HG03064 (cell line): ENCODE data around the gene PLEKHM1.

ENCODE experiments used
- ATAC-seq: cut with Tn5 transposase; IDR thresholded peaks from one replicate; pipeline ENCODE4 v1.9.1; 2021; ENCODE audit warnings: low read depth; ENCODE audit not compliant: unreplicated experiment

Gene PLEKHM1

GRCh38 chr17:45429339-45430005 is 61.0 kb downstream of the PLEKHM1 start:
- no peak for ATAC-seq

GRCh38 chr17:45428931-45429338 is 61.6 kb downstream of the PLEKHM1 start:
- ATAC-seq: no peak

- no peak for ATAC-seq
These were observed 62.4 kb downstream of the PLEKHM1 start for GRCh38 chr17:45428050-45428617.

DNA sequence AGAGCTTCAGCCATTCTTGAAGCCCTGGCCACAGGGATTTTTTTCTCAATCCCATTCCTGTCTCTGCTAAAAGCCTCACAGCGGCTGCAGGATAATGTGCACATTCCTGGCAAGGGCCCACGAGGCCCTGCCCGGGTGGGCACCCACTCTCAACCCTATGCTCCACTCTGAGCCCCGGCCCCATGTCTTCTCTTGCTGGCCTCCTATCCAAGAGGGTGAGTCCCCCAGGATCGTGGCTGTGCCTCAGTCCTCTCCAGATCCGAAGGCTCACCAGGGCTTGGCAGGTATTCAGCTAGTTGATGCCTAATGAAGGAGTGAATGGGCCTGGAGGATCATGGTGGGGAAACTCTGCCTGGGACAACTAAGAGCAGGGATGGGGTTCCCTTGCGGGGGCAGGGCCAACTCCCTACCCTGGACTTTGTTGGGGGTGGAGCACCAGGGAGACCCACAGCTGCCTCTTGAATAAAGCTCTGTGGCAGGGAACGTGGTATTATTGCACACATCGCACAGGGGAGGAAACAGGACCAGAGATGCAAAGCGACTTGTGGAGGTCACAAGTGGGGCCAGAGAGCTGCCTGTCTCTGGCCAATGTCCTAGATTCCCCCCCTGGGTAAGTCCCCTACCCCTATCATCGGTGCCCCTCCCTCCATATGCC is 63.2 kb downstream of the PLEKHM1 start:
- no peak for ATAC-seq

DNA sequence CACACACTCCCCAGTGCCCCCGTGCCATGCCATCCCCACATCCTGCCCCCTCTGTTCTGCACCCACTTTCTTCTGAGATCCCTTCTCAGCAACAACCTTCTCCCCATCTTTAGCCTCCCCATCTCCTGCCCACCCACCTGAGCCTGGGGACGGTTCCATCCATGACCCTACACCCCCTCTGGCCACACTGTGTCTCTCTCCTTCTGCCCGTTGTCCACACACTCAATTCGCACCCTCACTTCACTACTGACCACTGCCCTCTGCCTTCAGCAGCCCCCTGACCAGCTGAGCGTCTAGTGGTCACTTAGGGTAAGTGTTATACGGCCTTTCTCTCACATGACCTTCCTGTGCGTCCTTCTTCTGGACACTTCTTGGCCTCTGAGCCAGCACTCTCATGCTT is 64.0 kb downstream of the PLEKHM1 start:
- ATAC-seq: no peak

DNA sequence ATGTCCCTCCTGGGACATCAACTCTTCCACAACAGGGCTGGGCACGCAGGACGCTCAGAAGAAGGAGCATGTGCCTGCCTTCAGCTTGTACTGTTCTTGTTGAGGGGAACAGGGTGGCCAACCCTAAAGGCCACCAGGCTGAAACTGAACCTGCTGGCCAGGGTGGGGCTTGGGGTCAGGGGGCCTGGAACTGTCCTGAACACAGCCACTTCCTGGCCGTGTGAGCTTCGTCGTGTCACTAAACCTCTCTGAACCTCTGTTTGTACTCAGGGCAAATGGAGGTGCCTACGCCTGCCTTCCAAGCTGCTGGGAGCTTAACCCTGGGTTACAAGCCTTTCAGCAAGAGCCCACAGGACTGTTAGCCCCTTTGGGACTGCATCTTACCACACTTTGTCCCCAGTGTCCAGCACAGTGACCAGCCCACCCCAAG is 64.5 kb downstream of the PLEKHM1 start:
- no peak for ATAC-seq

DNA sequence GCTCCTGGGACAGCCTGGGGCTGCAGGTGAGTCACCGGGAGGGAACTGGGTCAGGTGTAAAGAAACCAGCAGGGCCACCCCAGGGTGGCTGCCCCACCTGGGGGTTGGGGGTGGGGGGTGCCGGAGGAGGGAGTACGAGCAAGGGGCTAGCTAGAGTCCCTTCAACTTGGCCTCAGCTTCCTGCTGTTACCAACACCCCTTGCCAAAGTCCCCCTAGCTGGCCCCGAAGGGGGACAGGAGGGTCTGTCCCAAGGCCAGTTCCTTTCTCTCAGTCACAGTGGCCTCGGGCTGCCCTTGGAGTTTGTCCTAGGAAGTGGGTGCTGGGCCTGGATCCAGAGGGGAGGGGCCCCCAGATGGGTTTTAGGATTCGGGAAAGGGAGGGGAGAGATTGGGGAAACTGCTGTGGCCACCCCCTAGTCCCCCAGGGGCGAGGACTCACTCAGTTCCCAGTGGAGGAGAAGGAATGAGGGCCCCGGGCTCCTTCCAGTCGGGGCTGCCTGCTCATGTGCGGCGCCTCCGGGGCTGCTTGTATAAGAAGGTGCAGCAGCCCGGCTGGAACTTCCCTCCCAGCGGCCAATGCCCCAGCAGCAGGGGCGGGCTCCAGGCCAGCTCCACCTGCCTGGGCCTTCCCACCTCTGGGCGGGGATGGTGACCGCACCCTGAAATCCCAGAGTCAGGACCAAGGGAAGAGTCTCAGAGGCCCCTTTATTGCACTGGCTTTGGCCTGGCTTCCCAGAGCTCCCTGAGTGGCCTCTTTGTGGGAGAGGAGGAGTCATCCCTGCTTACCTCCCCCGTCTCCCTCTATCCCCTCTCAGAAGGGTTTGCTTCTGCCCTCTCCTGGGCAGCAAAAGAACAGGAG is 65.2 kb downstream of the PLEKHM1 start:
- no peak for ATAC-seq

- no peak for ATAC-seq
These were observed 65.8 kb downstream of the PLEKHM1 start for GRCh38 chr17:45424769-45425124.

GRCh38 chr17:45423975-45424335 is 66.6 kb downstream of the PLEKHM1 start:
- no peak for ATAC-seq

DNA sequence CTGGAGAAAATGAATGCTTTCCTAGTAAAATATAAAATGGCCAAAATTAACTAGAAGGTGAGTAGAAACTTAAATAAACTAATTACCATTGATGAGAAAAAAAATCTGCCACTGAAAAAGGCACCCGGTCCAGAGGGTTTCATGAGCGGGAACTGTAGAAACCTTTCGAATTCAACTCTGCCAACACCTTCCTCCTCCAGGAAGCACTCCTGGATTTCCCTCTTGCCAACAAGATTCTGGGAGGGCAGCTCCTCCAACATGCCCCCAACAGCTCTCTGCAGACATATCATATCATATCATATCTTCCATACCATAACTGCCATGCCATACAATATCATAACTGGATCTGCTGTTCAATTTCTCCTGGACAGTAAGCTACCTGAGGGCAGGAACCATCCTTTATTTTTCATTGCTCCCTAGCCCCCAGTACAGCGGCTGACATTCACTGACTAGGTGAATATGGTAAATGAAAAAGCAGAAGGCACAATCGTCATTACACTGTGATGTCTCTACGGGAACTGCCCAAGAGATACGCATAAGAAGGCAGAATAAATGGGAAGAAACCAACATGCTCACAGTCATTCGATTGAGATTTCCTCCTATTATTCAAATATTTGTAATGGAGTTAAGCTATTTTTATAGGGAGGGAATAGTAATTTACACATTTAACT is 67.1 kb downstream of the PLEKHM1 start:
- ATAC-seq: no peak

DNA sequence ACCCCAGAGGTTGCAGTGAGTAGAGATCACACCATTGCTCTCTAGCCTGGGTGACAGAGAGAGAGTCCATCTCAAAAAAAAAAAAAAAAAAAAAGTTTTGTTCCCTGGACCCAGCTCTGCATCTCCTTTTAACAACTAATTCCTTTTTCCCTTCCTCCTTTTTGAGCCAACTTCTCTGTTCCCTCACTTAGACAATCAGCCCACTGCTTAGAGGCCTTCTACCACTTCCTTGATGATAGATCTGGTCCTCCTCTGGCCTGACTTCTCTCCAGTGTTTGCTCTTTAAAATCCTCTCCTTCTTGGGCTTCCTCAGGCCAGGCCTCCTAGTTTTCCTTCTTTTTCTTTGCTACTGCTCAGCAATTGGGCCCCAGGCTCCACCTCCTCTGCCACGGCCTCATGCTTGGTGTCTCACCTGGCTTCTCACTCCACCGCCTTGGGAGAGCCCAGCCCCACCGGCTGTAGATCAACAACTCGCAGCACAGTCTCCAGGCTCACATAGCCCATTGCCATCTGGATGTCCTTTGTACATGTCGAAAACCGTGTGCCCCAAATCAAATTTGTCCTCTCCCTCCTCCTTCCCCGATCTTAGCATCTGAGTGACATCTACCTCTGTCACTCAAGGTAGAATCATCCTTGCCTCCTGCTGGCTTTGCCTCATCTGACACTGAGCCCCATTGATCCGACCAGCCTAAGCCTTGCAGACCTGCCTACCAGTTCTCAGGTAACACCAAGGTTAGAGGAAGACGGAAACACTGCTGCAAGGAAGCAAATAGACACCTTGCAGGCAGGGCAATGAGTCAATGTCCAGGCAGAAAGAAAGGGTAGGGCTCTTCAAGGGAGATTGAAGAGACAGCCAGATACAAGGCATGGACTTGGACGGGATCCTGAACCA is 75.3 kb downstream of the PLEKHM1 start:
- no peak for ATAC-seq

GRCh38 chr17:45413498-45413923 is 77.0 kb downstream of the PLEKHM1 start:
- no peak for ATAC-seq

DNA sequence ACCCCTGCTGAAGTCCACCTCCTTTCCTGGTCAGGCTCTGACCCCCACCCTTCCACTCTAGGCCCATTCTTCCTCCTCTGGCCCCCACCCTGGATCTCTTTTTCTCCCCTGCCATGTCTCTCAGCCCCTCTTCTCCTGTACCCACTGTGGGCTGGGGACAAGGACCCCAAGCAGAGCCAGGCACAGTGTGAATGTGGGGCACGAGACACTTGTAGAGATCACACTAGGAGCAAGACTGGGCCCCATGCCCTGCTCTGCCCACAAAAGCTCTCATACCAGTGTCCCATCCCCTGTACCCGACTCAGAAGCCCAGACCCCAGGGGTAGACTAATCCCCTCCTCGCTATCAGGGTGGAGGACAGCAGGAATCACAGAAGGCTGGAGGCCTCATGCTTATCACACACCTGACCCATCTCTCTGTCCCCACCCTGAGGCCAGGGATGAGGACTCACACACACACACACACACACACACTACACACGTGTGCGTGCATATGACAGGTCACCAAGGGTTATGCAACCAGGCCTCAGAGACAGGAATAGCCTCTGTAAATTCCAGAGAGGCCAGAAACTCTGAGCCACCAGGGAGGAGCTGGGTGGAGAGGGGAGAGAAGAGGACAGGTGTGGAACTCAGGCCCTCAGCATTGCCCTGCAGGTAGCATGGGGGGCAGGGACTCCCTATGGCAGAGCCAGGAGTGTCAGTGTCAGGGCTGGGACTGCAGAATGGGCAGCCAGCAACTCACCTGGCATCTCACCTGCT is 79.0 kb downstream of the PLEKHM1 start:
- no peak for ATAC-seq

DNA sequence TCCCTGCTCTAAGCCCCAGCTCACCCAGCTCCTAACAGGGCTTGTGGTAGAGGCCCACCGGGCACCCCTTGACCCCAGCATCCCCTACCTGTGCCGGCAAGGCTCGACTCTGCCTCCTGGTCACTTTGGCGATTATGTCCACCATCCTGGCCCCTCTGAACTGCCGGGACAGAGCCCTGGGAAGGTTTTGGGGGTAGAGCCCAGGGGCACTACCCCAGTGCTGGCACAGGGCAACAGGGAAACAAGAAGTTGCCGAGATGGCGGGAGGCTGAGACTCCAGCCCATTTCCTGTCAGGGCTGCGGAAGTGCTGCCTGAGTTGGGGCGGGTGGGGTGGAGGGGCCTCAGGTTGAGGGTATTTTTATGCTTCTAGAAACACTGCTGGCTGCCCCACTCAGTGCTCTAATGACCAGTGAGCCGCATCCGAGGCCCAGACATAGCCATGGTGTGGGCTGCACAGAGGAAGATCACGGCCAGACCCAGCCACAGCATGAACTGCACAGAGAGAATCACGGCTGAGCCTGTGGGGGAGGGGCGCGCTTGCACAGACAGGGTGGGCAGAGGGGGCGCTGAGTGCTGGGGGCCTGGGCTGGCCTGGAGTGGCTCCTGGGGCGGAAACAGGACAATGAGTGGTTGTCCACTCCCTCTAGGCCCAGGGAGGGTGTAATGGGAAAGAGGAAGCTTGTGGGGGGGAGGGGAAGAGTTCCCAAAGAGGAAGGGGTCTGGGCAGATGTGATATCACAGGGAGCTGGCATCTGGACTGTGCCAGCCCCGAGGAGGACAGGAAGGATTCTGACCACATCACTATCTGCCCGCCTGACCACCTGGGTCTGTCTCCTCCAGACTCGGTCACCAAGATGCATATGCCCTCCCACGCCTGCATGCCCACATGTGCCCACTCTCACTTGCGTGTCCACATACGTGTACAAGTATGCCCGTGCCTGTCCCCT is 80.1 kb downstream of the PLEKHM1 start:
- ATAC-seq: no peak

GRCh38 chr17:45409659-45410076 is 80.9 kb downstream of the PLEKHM1 start:
- no peak for ATAC-seq

DNA sequence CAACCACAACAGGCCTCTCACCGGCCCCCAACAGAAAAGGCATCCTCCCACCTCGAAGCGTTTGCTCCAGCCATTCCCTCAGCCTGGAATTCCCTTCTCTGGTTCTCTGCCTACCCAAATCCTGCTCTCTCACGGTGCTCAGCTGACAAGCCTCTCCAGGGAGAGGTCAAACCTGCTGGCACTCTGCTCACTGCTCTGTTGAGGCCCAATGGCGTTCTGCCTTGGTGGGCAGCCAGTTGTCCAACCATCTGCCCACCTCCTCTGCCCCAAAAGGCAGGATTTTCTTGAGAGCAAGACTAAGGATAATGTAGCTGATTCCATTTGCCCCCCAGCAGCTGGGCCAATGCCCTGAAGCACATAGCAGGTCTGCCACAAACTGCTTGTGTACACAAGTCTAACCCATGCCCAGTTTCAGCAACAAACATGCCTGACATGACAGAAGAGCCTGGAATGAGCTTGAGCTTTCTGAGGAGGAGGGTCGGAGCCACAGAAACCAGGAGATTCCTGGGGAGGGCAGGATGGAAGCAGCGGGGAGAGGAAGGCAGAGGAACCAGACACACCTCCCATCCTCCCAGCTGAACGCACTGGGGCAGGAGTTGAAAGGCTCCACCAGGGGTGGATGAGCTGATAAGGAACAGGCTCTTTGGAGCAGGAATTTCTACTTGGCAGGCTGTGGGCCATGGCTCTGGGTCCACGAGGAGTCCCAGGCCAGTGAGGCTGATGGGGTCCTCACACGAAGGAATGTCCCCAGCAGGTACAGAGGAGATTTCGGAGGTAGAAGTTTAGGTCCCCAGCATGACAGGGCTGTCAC is 81.7 kb downstream of the PLEKHM1 start:
- ATAC-seq: no peak

- no peak for ATAC-seq
These were observed 84.4 kb downstream of the PLEKHM1 start for GRCh38 chr17:45406107-45406506.
